Transverse colon (tissue), 4 donors: ENCODE results near the gene OR52E5. TPM values are rescaled to one million over a fixed set of nuclear protein-coding genes. Genes with fewer than 3 reads are reported as not detected.

Experiments used
- DNase-seq: peaks from one replicate; pipeline ENCODE4 v3.0.0-alpha.2; 2019
- H3K27ac ChIP-seq, 4 donors: fragments of 200-600 bp; sonication (generic); 2 replicates each; pipeline ENCODE4 v1.5.1; 2016 to 2018; ENCODE audit warnings: inconsistent platforms in 4 of 4
- H3K27me3 ChIP-seq: fragments of 200-600 bp; sonication (generic); 2 replicates; pipeline ENCODE4 v1.5.1; 2017; ENCODE audit warnings: inconsistent platforms
- H3K36me3 ChIP-seq, 4 donors: fragments of 200-600 bp; sonication (generic); 2 replicates each; pipeline ENCODE4 v1.5.1; 2017 to 2019; ENCODE audit warnings: inconsistent platforms in 4 of 4
- H3K4me1 ChIP-seq, 4 donors: fragments of 200-600 bp; sonication (generic); 2 replicates each; pipeline ENCODE4 v1.5.1; 2017 to 2020; ENCODE audit warnings: inconsistent platforms in 4 of 4
- H3K4me3 ChIP-seq, 4 donors: fragments of 200-600 bp; sonication (generic); 1 replicate in 1 of 4; 2 replicates in 3 of 4; pipeline versions ENCODE4 v1.5.1 to v1.6.1; 2017 to 2019; ENCODE audit warnings: inconsistent platforms in 4 of 4
- H3K9me3 ChIP-seq, 2 donors: fragments of 200-600 bp; sonication (generic); 2 replicates each; pipeline ENCODE4 v1.5.1; 2017 to 2019; ENCODE audit warnings: inconsistent platforms in 2 of 2
- EP300 ChIP-seq: sonication (generic); formaldehyde crosslinking; IDR thresholded peaks from one replicate; pipeline ENCODE4 v1.6.1; 2017; ENCODE audit warnings: antibody characterized with exemption, low read depth
- POLR2A ChIP-seq: fragments of 450-650 bp; IDR thresholded peaks from one replicate; pipeline ENCODE4 v1.6.1; 2016; ENCODE audit warnings: antibody characterized with exemption, mild to moderate bottlenecking, moderate library complexity
- POLR2AphosphoS5 ChIP-seq, 3 donors: sonication (generic); formaldehyde crosslinking; IDR thresholded peaks; one replicate each; pipeline ENCODE4 v1.6.1; 2016; ENCODE audit warnings: antibody characterized with exemption in 3 of 3
- WGBS, 2 donors: methylation state at CpG; one replicate each; pipeline ENCODE4 v1.1.5; 2018; ENCODE audit warnings: low coverage in 1 of 2; 5-methylcytosine and 5-hydroxymethylcytosine counted together
- in situ Hi-C, 4 donors: fragments of 200-750 bp; cut with MboI; loops; one replicate each; pipeline versions ENCODE4 v1.15.0 to v1.15.1; 2017; ENCODE audit warnings: low sequenced_read_pairs in 3 of 4, low pct_ligation_motif_present in 1 of 4, low pct_unique_long_range_greater_than_20kb in 1 of 4
- intact Hi-C: fragments of 100-400 bp; cut with DNase I; formaldehyde crosslinking; loops from one replicate; pipeline ENCODE4 v1.15.1; 2023; ENCODE audit warnings: low total_unique reads
- total RNA-seq, 4 donors: library from RNA; depleted of rRNA; stranded (reverse); fragments of >200 nt; gene quantifications; one replicate each; pipeline ENCODE4 v1.1.0, GENCODE V29; 2016
- TF ChIP-seq, protein P1 (sequence below), 5 experiments: fragments of 200-600 bp in 3 of 5; fragments of 450-650 bp in 2 of 5; sonication (generic) in 3 of 5; IDR thresholded peaks; 1 replicate in 2 of 5; 2 replicates in 3 of 5; pipeline ENCODE4 v1.5.1; 2016 to 2017; ENCODE audit warnings: antibody characterized with exemption in 5 of 5, inconsistent platforms in 3 of 5, mild to moderate bottlenecking in 2 of 5, moderate library complexity in 1 of 5

Gene OR52E5
- total RNA-seq, 4 donors from 2014 or later = not detected

DNA sequence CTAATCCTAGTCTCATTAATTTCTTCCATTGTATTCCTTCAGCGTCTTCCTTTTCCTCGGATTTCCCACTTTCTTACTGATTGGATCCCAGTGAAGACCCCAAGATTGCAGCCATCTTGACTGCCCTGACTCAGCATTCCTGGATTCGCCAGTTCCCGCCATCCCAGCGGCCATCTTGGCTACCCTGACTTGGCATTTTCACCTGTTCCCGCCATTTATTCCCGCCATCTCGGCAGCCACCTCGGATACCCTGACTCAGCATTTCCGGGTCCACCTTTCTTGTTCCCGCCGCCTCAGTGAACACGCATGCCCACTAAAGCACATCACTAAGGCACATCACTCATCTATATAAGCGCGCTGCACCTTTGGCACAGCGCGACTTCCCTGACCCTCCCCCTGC lies 35.3 kb downstream of the OR52E5 start:
- in situ Hi-C loops (no loop called here), intact Hi-C loops (no loop called here)
- DNase-seq = no peak
- Histone ChIP-seq H3K27ac (no peak overlapping the region), H3K27me3 (no peaks in the 10 kb centered on the region), H3K4me3 (no peak overlapping the region), H3K4me1 (no peaks in the 10 kb centered on the region), H3K36me3 (no peaks in the 10 kb centered on the region), H3K9me3 (peaks cover 0 to 3% of the 10 kb centered on the region in 2 donors)
- TF ChIP-seq POLR2A (no peak), EP300 (no peak), POLR2AphosphoS5 (IDR thresholded peaks at IDR 0.05) (no peak)
- TF ChIP-seq, protein P1, sequence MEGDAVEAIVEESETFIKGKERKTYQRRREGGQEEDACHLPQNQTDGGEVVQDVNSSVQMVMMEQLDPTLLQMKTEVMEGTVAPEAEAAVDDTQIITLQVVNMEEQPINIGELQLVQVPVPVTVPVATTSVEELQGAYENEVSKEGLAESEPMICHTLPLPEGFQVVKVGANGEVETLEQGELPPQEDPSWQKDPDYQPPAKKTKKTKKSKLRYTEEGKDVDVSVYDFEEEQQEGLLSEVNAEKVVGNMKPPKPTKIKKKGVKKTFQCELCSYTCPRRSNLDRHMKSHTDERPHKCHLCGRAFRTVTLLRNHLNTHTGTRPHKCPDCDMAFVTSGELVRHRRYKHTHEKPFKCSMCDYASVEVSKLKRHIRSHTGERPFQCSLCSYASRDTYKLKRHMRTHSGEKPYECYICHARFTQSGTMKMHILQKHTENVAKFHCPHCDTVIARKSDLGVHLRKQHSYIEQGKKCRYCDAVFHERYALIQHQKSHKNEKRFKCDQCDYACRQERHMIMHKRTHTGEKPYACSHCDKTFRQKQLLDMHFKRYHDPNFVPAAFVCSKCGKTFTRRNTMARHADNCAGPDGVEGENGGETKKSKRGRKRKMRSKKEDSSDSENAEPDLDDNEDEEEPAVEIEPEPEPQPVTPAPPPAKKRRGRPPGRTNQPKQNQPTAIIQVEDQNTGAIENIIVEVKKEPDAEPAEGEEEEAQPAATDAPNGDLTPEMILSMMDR (IDR thresholded peaks at IDR 0.05) = no peak
- 93 to 98% methylated on average over 12 to 17 of the region's 17 CpGs for WGBS, 2 donors

DNA sequence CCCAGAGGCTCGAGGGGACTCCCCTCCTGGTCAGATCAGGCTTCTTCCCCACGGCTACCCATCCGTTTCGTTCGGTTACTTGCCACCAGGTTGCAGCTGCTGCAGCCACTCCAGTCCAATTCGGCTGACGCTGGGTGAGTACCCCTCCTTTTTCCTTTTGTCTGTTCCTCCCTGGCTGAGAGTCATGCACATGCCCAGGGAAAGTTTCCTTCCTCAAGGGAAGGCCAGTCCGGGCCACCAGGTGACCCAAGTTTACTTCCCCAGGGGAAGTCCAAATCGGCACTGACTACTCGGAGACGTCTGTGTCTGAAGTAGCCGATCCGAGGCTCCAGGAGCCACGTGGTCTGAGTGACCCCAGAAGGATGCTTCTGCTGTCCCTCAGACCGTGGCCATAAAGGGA lies 35.8 kb downstream of the OR52E5 start:
- Histone ChIP-seq H3K9me3 (peaks cover 0 to 3% of the 10 kb centered on the region in 2 donors), H3K27ac (no peak overlapping the region), H3K4me3 (no peak overlapping the region), H3K4me1 (no peaks in the 10 kb centered on the region), H3K36me3 (no peaks in the 10 kb centered on the region), H3K27me3 (no peaks in the 10 kb centered on the region)
- intact Hi-C loops (no loop called here), in situ Hi-C loops (no loop called here)
- DNase-seq = no peak
- 60 to 79% methylated on average over 1 to 15 of the region's 15 CpGs for WGBS, 2 donors
- TF ChIP-seq, protein P1 (IDR thresholded peaks at IDR 0.05) = no peak
- TF ChIP-seq POLR2A (no peak), EP300 (no peak), POLR2AphosphoS5 (IDR thresholded peaks at IDR 0.05) (no peak)

DNA sequence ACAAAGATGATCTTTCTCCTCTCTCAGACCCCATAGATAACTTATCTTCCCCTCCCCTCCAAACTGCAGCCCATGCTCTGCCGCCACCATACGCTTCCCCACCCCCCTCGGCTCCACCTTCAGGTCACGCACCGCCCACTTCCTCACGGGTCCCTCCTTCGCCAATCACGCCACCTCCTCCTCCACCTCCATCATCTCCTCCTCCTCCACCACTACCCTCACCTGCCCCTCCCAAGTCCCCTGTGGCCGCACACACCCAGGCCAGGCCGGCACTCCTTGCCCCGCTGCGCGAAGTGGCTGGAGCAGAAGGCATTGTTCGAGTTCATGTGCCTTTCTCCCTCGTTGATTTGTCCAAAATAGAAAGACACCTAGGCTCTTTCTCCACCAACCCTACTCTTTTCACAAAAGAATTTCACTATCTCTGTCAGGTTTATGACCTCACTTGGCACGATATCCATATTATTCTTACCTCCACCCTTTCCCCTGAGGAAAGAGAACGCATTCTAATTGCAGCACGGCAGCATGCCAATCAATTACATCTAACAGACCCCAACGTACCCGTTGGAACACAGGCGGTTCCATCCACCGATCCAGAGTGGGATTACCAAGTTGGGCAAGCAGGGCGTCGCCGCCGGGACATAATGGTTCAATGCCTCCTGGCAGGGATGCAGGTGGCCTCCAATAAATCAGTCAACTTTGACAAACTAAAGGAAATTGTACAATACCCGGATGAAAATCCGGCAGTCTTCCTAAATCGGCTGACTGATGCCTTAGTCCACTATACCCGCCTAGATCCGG lies 36.8 kb downstream of the OR52E5 start:
- Histone ChIP-seq H3K4me3 (no peak overlapping the region), H3K9me3 (peaks cover 0 to 3% of the 10 kb centered on the region in 2 donors), H3K27ac (no peak overlapping the region), H3K36me3 (no peaks in the 10 kb centered on the region), H3K27me3 (no peaks in the 10 kb centered on the region), H3K4me1 (no peaks in the 10 kb centered on the region)
- intact Hi-C loops (no loop called here), in situ Hi-C loops (no loop called here)
- TF ChIP-seq, protein P1 (IDR thresholded peaks at IDR 0.05) = no peak
- TF ChIP-seq POLR2AphosphoS5 (IDR thresholded peaks at IDR 0.05) (no peak), EP300 (no peak), POLR2A (no peak)
- WGBS, 2 donors = 77 to 92% methylated on average over 9 to 31 of the region's 31 CpGs
- DNase-seq = no peak

DNA sequence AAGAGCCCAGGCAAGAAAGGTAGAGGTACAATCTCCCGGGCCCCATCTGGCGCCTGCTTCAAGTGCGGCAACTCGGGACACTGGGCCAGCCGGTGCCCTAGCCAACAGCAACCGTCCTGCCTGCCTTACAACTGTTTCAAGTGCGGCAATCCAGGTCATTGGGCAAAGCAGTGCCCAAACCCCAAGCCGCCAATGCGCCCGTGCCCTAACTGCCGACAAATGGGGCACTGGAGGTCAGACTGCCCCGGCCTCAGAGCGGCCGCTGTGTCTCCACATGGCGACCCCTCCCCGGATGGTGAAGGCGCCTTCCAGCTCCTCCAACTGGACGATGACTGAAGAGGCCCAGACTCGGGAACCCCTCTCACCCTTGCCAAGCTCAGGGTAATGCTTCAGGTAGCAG lies 37.6 kb downstream of the OR52E5 start:
- TF ChIP-seq POLR2A (no peak), POLR2AphosphoS5 (IDR thresholded peaks at IDR 0.05) (no peak), EP300 (no peak)
- TF ChIP-seq, protein P1 (IDR thresholded peaks at IDR 0.05) = no peak
- intact Hi-C loops = no loop called here
- H3K27ac ChIP-seq = no peak overlapping the region
- no peaks in the 10 kb centered on the region for H3K27me3 ChIP-seq
- no peak for DNase-seq
- no peak overlapping the region for H3K4me3 ChIP-seq
- WGBS, 2 donors = 91% methylated on average over 18 of the region's 19 CpGs; no CpG with 5 or more reads in 1 of the 2 donors
- peaks cover 0 to 1% of the 10 kb centered on the region in 2 donors for H3K9me3 ChIP-seq
- H3K4me1 ChIP-seq = no peaks in the 10 kb centered on the region
- in situ Hi-C loops = no loop called here
- H3K36me3 ChIP-seq = no peaks in the 10 kb centered on the region
